ENCODE measurements around the gene THBD. TPM values are rescaled to one million over a fixed set of nuclear protein-coding genes. Genes with fewer than 3 reads are reported as not detected.

Gene THBD
- total RNA-seq, 2 donors from 2014 or later: 6.6 to 88.4 TPM

GRCh38 chr20:23095499-23095898, 46.0 kb upstream of the THBD start:
- Histone ChIP-seq H3K4me3 (no peak overlapping the region), H3K9me3 (no peaks in the 10 kb centered on the region), H3K27ac (no peak overlapping the region), H3K4me1 (replicated peaks) (no peaks in the 10 kb centered on the region), H3K27me3 (replicated peaks; ENCODE audit: insufficient read depth) (no peaks in the 10 kb centered on the region), H3K36me3 (no peaks in the 10 kb centered on the region)
- no peak for DNase-seq (ENCODE audit: low spot score)
- TF ChIP-seq, protein P1, sequence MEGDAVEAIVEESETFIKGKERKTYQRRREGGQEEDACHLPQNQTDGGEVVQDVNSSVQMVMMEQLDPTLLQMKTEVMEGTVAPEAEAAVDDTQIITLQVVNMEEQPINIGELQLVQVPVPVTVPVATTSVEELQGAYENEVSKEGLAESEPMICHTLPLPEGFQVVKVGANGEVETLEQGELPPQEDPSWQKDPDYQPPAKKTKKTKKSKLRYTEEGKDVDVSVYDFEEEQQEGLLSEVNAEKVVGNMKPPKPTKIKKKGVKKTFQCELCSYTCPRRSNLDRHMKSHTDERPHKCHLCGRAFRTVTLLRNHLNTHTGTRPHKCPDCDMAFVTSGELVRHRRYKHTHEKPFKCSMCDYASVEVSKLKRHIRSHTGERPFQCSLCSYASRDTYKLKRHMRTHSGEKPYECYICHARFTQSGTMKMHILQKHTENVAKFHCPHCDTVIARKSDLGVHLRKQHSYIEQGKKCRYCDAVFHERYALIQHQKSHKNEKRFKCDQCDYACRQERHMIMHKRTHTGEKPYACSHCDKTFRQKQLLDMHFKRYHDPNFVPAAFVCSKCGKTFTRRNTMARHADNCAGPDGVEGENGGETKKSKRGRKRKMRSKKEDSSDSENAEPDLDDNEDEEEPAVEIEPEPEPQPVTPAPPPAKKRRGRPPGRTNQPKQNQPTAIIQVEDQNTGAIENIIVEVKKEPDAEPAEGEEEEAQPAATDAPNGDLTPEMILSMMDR (IDR thresholded peaks at IDR 0.05): no peak
- 55% methylated on average over 3 of the region's 3 CpGs for WGBS
- intact Hi-C loops (cut with DNase I): no loop called here

GRCh38 chr20:23094927-23095326, 45.5 kb upstream of the THBD start:
- intact Hi-C loops (cut with DNase I): no loop called here
- no peak overlapping the region for H3K27ac ChIP-seq
- no peaks in the 10 kb centered on the region for H3K4me1 ChIP-seq (replicated peaks)
- WGBS: 91% methylated on average over 8 of the region's 8 CpGs
- TF ChIP-seq, protein P1 (IDR thresholded peaks at IDR 0.05): no peak
- TF ChIP-seq POLR2A (IDR thresholded peaks at IDR 0.05) (no peak), POLR2AphosphoS5 (IDR thresholded peaks at IDR 0.05) (no peak)
- no peaks in the 10 kb centered on the region for H3K36me3 ChIP-seq
- no peak for DNase-seq (ENCODE audit: low spot score)
- no peaks in the 10 kb centered on the region for H3K9me3 ChIP-seq
- H3K4me3 ChIP-seq: no peak overlapping the region
- H3K27me3 ChIP-seq (replicated peaks; ENCODE audit: insufficient read depth): no peaks in the 10 kb centered on the region

DNA sequence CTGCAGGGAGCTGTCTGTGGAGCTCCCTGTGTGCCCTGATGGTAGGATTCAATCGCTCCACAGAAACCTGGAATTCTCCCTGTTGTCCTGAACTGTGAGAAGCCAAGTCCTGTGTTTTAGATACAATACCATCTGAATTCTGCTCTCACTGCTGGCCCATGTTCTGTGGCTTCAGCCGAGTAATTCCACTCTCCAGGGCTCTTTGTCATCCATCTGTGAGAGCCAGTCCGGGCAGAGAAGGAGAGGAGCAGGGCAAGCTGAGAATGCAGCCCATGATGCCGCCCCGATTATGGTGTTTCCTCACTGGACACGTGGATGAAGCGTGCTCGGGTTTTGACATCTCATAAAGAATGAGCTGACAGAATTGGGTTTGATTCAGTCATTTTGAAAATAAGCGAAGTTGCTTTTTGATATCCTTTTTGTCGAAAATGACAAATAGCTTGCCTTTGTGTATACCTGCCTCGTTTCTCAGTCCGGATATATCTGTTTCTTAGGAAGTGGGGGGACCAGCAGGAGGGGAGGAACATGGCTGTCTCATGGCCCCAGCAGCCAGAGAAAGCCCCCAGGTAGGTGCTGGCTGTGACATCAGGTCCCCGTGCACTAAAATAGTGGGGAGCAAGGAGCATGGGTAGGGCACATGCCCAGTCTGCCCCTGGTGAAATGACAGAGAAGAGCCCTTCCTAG, 44.9 kb upstream of the THBD start:
- H3K36me3 ChIP-seq: no peaks in the 10 kb centered on the region
- H3K27me3 ChIP-seq (replicated peaks; ENCODE audit: insufficient read depth): no peaks in the 10 kb centered on the region
- WGBS: 91% methylated on average over 13 of the region's 13 CpGs
- no peak for TF ChIP-seq POLR2A (IDR thresholded peaks at IDR 0.05)
- no peak for TF ChIP-seq POLR2AphosphoS5 (IDR thresholded peaks at IDR 0.05)
- TF ChIP-seq, protein P1 (IDR thresholded peaks at IDR 0.05): no peak
- no peak overlapping the region for H3K4me3 ChIP-seq
- intact Hi-C loops (cut with DNase I): no loop called here
- no peaks in the 10 kb centered on the region for H3K9me3 ChIP-seq
- no peak overlapping the region for H3K27ac ChIP-seq
- H3K4me1 ChIP-seq (replicated peaks): no peaks in the 10 kb centered on the region
- DNase-seq (ENCODE audit: low spot score): no peak

DNA sequence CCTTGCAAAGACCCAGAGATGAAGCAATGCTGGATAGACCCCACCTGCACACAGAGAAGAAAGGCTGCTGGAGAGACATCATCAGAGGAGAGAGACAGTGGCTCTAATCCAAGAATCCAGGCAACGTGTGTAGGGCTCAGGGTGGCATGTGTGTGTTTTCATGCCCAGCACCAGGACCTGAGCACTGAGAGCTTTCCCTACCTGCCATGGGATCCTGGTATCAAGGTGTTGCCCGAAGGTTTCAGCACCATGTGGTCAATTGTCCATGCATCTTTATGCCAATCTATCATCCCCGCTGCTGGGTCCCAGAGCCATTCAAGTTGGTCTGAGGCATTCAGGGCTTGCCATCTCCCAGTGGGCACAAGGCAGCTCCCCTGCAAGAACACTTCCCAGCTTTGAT, 44.1 kb upstream of the THBD start:
- no peak for DNase-seq (ENCODE audit: low spot score)
- H3K4me1 ChIP-seq (replicated peaks): no peaks in the 10 kb centered on the region
- no peak overlapping the region for H3K27ac ChIP-seq
- 90% methylated on average over 3 of the region's 3 CpGs for WGBS
- no peaks in the 10 kb centered on the region for H3K36me3 ChIP-seq
- H3K9me3 ChIP-seq: no peaks in the 10 kb centered on the region
- TF ChIP-seq POLR2A (IDR thresholded peaks at IDR 0.05): no peak
- TF ChIP-seq, protein P1 (IDR thresholded peaks at IDR 0.05): no peak
- TF ChIP-seq POLR2AphosphoS5 (IDR thresholded peaks at IDR 0.05): no peak
- intact Hi-C loops (cut with DNase I): no loop called here
- no peak overlapping the region for H3K4me3 ChIP-seq
- no peaks in the 10 kb centered on the region for H3K27me3 ChIP-seq (replicated peaks; ENCODE audit: insufficient read depth)

DNA sequence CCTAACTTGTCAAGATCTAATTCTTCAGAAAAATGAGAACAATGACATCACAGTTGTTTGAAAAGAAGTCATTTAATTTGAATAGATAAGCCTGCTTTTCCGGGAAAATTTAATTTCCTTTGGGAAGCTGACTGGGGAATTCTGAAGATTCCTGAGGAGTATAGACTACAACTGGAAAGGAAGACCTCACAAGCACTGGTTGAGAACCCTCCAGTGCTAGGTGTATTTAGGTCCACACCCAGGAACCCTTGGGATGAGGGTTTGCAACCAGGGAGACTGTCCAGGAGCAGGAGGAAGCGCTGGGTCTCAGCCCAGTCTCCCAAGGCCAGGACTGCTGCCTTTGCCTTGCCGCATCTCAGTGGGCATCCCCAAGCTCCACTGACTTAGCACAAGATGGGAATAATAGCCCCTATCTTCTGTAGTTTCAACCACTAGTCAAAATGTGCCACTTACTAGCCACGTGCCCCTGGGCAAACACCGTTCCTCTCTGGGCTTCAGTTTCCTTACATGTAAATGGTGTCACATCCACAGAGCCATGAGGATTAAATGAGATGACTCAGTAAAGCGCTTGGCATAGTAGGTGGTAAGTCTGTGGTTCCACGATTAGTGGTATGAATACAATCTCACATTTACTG, 43.5 kb upstream of the THBD start:
- no peak for TF ChIP-seq POLR2A (IDR thresholded peaks at IDR 0.05)
- no peak for TF ChIP-seq POLR2AphosphoS5 (IDR thresholded peaks at IDR 0.05)
- TF ChIP-seq, protein P1 (IDR thresholded peaks at IDR 0.05): no peak
- 87% methylated on average over 7 of the region's 7 CpGs for WGBS
- no peak for DNase-seq (ENCODE audit: low spot score)
- no peaks in the 10 kb centered on the region for H3K9me3 ChIP-seq
- no peak overlapping the region for H3K27ac ChIP-seq
- no peaks in the 10 kb centered on the region for H3K4me1 ChIP-seq (replicated peaks)
- intact Hi-C loops (cut with DNase I): no loop called here
- H3K36me3 ChIP-seq: no peaks in the 10 kb centered on the region
- no peak overlapping the region for H3K4me3 ChIP-seq
- no peaks in the 10 kb centered on the region for H3K27me3 ChIP-seq (replicated peaks; ENCODE audit: insufficient read depth)

All from prostate gland (tissue), 2 donors.